ENCODE data around the gene YY1.
"Not testable (repeated sequence)": the region's sequence is repeated elsewhere in the genome, so short reads cannot be mapped to it uniquely, and the experiment has no call there.

Gene YY1

GRCh38 chr14:100297320-100298300 is 58.7 kb downstream of the YY1 start:
- no peak for DNase-seq

GRCh38 chr14:100298551-100299237 is 59.8 kb downstream of the YY1 start:
- no peak for DNase-seq

GRCh38 chr14:100299238-100299560 is 60.3 kb downstream of the YY1 start:
- DNase-seq: no peak

GRCh38 chr14:100302616-100303015 is 63.7 kb downstream of the YY1 start:
- DNase-seq: no peak

DNA sequence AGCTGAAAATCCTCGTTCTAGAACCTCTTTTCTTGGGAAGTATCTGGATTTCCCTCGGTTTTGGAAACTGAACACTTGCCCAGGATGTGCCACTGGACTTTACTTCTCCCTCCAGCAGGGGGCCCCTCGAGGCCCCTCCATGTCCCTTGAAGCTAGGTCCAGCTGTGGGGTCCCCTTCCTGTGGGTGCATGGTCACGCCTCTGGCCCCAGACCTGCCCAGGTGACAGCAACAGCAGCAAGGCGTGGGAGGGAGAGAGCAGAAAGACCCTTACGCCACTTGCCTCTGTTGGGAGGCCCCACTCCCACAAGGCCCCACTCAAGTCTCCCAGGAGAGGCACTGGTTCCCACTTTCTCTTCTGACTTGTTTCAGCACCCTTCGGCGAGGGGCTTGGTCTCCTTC is 64.2 kb downstream of the YY1 start:
- DNase-seq: no peak

GRCh38 chr14:100303925-100304324 is 65.0 kb downstream of the YY1 start:
- DNase-seq: no peak

DNA sequence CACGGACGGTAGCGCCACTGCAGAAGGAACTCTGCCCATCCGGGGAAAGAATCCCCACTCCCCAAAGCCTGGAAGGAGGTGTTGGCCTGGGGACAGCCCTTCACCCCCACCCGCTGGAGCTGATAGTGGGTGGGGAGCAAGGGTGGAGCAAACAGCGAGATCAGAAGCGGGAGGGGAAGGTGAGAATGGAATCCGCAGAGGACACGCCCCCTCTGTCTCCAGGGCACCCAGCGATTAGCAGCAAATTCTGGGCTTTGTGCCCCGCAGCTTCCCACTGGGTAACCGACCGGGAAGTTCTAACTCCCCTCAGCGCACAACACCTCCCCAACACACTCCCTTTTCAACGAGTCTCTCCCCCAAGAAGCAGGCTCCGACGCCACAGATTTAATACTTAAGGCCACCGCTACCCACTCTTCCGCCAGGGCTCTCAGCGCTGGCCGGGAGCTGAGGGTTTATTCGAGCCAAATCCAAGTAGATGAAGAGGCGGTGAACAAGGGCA is 65.9 kb downstream of the YY1 start:
- DNase-seq: no peak

DNA sequence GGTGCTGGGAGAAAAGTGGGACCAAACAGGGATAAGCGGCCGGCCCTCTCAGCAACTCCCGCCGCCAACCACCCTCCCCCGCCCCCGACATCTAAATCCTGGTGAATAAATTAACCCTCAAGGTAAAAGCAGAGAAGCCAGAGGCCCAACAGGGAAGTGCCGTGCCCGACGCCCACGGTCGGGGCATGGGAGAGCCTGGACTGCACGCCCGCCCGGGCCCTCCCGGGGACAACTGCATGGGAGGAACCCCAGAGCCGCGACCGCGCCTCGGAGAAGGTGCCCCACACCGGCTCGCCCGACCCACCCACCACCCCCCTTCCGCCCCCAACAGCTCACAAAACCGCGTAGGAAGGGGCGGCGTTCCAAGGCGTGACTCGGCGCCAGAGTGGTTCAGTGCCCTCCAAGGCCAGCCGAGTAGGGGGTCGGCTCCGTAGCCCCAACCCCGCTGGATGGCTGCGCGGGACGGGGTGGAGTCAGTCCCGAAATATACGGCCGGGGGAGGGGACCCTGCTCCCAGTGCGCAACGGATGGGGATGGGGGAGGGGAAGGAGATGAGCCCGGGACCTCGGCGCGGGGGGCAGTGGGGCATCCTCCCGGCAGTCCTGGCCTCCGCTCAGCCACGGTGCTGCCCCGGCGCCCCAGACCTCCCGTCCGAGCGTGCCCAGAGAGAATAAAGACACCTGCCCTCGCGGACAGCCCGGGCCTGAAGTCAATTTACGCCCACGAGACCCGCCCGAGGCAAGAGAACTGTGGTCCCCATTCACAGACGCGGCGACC is 66.6 kb downstream of the YY1 start:
- DNase-seq: no peak

DNA sequence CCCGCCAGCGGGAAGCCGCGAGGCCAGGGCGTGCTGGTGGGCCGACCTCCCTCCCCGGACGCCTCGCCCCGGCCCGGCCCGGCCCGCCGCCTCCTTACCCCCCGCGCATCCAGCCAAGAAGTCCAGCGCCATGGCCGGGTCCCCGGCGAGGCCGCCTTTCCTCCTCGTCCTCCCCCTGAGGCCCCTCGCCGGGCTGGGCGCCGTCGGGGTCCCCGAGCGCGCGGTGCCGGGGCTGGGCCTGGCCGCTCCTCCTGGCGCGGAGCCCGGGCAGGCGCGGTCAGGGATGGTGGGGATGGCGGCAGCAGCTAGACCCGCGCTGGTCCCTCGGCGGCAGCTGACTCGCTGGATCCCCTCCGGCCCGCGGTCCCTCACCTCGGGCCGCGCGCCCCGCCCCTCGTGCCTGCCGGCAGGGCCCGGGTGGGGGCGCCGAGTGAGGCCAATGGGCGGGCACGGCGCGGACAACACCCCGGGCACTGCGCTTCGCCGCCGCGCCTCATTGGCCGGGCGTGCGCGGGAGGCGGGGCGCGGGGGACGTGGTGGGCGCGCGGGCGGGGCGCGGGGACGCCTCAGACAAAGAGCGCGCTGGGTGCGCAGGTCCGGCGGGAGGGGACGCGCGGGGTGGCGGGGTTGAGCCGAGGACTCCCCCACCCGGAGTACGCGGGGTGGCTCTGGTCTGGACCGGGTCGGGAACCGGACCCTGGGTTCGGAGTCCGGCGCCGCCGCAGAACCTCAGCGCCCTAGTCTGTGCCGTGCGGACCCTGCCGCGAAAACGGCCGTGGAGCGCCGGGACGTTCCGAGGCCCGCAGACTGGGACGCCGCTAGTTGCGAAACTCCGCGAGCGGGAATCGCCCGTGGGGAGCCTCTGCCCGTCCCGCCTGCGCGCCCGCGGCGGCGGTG is 67.4 kb downstream of the YY1 start, which contains the start of gene SLC25A29:
TSS of gene SLC25A29 (minus strand) at position 344 of the 897 bp plus-strand sequence. CDS start at position 132, 212 bp downstream.
- peak; percentile 83 for DNase-seq

DNA sequence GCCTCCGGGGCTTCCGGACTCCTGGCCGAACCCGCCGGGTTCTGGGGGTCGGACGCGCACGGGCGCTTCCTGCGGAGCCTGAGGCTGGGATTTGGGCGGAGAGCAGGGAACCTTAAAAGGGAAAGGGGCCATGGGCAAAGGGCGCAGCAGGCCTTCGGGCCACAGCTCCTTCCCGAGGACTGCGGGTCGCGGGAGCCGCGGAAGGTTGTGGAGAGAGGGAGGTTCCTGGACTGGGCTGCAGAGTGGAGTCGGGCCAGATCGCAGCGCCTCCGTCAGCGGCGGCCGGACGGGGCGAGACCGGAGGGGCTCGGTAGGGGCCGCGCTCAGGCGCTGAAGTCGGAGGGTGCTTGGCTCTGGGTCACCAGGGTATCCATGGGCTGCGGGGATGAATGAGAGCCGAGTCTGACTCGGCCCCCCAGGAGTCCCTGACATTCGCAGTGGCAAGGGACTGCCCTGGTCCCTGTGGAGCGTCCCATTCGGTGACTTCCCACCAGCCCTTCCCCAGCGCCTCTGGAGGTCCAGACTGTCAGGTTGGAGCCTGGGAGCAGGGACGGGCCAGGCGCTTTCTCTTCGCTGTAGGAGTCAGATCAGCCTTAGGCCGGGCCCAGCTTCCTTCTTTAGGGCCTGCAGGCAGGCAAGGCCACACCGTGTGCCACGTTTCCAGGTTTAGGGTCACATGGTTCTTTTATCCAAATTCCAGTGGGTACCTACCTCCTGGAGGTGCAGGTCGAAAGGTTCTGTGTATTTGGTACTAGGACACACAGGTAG is 68.2 kb downstream of the YY1 start:
- no peak for DNase-seq

GRCh38 chr14:100307766-100308426 is 69.0 kb downstream of the YY1 start:
- DNase-seq: no peak

GRCh38 chr14:100308427-100308792 is 69.5 kb downstream of the YY1 start:
- not testable (repeated sequence) for DNase-seq

DNA sequence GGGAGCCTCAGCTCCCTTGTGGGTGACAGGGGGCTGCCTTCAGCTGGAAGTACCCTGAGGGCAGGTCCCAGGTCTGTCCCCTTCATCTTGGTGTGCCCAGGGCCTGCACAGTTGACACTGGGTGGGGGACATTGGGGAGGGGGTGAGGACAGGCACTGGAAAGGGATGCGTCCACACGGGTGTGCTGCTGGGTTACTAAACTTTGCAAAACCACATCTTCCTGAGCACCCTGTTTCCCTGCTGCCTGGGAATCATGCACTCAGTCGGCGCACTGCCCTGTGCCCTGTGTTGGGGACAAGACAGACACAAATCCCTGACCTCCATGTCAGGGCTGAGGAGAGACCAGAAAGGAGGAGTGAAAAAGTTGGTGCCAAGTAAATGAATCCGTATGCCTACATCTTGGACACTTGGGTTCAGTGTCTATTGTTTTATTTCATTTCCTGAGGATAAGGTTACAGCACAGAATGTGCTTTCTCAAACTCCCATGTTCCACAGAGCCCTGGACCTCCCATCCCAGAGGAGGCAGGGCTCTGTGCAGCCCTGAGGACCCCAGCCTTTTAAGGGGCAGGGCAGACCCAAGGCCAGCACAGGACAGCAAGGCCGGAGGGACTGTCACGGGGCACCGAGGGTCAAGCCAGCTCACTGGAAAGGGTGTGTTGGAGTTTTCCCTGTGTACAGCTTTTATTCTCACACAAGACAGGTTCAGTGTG is 70.2 kb downstream of the YY1 start:
- DNase-seq: no peak

DNA sequence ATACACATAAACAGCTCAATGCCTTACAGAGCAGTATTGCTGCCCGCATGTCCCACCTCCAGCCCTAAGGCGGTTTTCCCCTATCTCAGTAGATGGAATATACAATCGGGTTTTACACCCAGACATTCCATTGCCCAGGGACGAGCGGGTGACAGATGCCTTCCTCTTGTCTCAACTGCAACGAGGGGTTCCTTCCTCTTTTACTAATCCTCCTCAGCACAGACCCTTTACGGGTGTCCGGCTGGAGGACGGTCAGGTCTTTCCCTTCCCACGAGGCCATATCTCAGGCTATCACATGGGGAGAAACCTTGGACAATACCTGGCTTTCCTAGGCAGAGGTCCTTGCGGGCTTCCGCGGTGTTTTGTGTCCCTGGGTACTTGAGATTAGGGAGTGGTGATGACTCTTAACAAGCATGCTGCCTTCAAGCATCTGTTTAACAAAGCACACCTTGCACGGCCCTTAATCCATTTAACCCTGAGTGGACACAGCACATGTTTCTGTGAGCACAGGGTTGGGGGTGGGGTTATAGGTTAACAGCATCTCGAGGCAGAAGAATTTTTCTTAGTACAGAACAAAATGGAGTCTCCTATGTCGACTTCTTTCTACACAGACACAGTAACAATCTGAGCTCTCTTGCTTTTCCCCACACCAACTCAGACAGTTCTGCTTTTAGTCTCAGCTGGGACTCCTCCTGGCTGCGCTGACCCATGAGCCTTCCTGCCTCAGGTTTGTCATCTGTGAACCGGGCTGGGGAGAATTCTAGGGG is 73.3 kb downstream of the YY1 start:
- DNase-seq: not testable (repeated sequence)

- no peak for DNase-seq
Measured at GRCh38 chr14:100312877-100313400, 74.0 kb downstream of the YY1 start.

GRCh38 chr14:100313464-100314230 is 74.7 kb downstream of the YY1 start:
- no peak for DNase-seq

GRCh38 chr14:100314724-100315123 is 75.8 kb downstream of the YY1 start:
- DNase-seq: no peak

GRCh38 chr14:100317389-100317788 is 78.4 kb downstream of the YY1 start:
- DNase-seq: no peak

Measured in NCI-H446 treated with DMSO at 0.1 percent for 48 hours (cell line).